ENCODE measurements around the gene CLRN3.

CLRN3 gene

GRCh38 chr10:127834791-127835190 lies 58.0 kb downstream of the CLRN3 start:
- H3K36me3 Mint-ChIP-seq (ENCODE audit: insufficient read depth), result no peaks in the 10 kb centered on the region
- ATAC-seq (replicated peaks; ENCODE audit: extremely low read depth, poor library complexity, severe bottlenecking), result no peak
- H3K9me3 Mint-ChIP-seq, result no peaks in the 10 kb centered on the region
- H3K4me1 Mint-ChIP-seq, result peaks cover 5% of the 10 kb centered on the region
- no peak for DNase-seq (ENCODE audit: low spot score in 2 of 2)
- H3K4me3 Mint-ChIP-seq, result no peak overlapping the region
- no peak overlapping the region for H3K27ac Mint-ChIP-seq (ENCODE audit: low read depth)
- peaks cover 86% of the 10 kb centered on the region for H3K27me3 Mint-ChIP-seq

GRCh38 chr10:127834221-127834620 lies 58.5 kb downstream of the CLRN3 start:
- no peak for ATAC-seq (replicated peaks; ENCODE audit: extremely low read depth, poor library complexity, severe bottlenecking)
- Mint-ChIP-seq H3K27ac (ENCODE audit: low read depth) (no peak overlapping the region), H3K9me3 (no peaks in the 10 kb centered on the region)

DNA sequence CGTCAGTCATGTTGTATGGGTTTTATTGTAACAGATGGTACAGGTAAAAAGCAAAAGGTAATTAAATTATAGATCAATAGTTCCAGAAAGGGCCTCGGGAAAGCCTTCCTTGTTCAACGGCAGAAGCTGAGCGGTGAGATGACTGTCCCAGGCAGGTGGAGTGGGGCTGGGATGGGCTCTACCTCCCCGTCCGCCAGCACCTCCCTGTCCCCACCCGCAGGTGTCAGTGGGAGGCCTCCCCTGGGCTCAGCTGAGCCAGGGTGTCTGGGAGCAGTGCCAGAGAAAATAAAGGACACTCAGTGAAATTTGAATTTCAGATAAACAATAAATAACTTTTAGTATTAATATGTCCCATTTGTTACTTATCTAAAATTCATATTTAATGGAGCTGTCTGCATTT lies 58.9 kb downstream of the CLRN3 start:
- ATAC-seq (replicated peaks; ENCODE audit: extremely low read depth, poor library complexity, severe bottlenecking) (no peak), DNase-seq (ENCODE audit: low spot score in 2 of 2) (no peak)
- Mint-ChIP-seq H3K9me3 (no peaks in the 10 kb centered on the region), H3K4me1 (peaks cover 5% of the 10 kb centered on the region), H3K27me3 (peaks cover 84% of the 10 kb centered on the region), H3K36me3 (ENCODE audit: insufficient read depth) (no peaks in the 10 kb centered on the region), H3K27ac (ENCODE audit: low read depth) (no peak overlapping the region), H3K4me3 (no peak overlapping the region)

More at GRCh38 chr10:127834221-127834620, 58.5 kb downstream of the CLRN3 start:
- Mint-ChIP-seq H3K36me3 (ENCODE audit: insufficient read depth) (no peaks in the 10 kb centered on the region), H3K4me1 (peaks cover 5% of the 10 kb centered on the region), H3K4me3 (no peak overlapping the region), H3K27me3 (peaks cover 89% of the 10 kb centered on the region)
- DNase-seq (ENCODE audit: low spot score in 2 of 2), result no peak

DNA sequence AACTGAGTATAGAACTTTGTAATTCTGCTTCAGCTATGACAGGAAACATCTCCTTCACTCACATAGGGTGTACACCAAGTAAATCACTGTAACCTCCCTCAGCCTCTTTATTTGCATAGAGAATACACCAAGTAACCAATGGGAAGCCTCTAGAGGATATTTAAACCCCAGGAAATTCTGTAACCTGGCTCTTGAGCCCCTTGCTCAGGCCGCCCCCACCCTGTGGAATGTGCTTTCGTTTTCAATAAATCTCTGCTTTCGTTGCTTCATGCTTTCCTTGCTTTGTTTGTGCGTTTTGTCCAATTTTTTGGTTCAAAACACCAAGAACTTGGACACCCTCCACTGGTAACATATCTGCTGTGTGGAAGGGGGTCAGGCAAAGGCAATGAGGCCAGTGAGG lies 60.2 kb downstream of the CLRN3 start:
- DNase-seq (ENCODE audit: low spot score in 2 of 2), result no peak
- no peak for ATAC-seq (replicated peaks; ENCODE audit: extremely low read depth, poor library complexity, severe bottlenecking)
- H3K4me3 Mint-ChIP-seq, result no peak overlapping the region
- peaks cover 71% of the 10 kb centered on the region for H3K27me3 Mint-ChIP-seq
- no peaks in the 10 kb centered on the region for H3K36me3 Mint-ChIP-seq (ENCODE audit: insufficient read depth)
- H3K9me3 Mint-ChIP-seq, result no peaks in the 10 kb centered on the region
- H3K27ac Mint-ChIP-seq (ENCODE audit: low read depth), result no peak overlapping the region
- peaks cover 5% of the 10 kb centered on the region for H3K4me1 Mint-ChIP-seq

DNA sequence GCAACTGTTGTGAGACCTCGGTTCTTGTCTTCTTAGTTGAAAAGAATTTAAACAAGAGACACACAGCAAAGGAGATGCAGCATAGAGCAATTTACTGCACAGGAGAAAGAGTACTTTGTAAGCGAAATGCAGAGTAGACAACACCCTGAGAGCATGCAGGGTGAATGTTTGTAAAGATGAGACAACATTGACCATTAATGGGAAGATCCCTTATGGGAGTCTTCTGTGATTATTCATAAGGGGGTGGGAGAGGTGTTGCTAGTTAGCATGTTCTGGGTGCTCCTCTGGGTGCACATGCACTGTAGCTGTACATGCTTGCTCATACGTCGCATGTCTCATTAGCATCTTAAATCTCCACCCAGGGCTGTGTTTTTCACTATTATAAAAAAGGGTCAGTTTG lies 62.3 kb downstream of the CLRN3 start:
- Mint-ChIP-seq H3K9me3 (no peaks in the 10 kb centered on the region), H3K4me3 (no peak overlapping the region), H3K36me3 (ENCODE audit: insufficient read depth) (no peaks in the 10 kb centered on the region), H3K27ac (ENCODE audit: low read depth) (no peak overlapping the region), H3K27me3 (peaks cover 57% of the 10 kb centered on the region), H3K4me1 (peaks cover 5% of the 10 kb centered on the region)
- DNase-seq (ENCODE audit: low spot score in 2 of 2) (no peak), ATAC-seq (replicated peaks; ENCODE audit: extremely low read depth, poor library complexity, severe bottlenecking) (no peak)

Data from central memory CD8-positive, alpha-beta T cell (primary cell).